Lower leg skin (tissue), 4 donors: ENCODE data around the gene ELP6. TPM values are rescaled to one million over a fixed set of nuclear protein-coding genes. Genes with fewer than 3 reads are reported as not detected.

ENCODE experiments used
- DNase-seq, 2 donors: peaks; one replicate each; pipeline ENCODE4 v3.0.0-alpha.2; 2019; ENCODE audit warnings: low spot score in 2 of 2
- H3K4me3 ChIP-seq: fragments of 200-600 bp; sonication (generic); 2 replicates; pipeline ENCODE4 v1.5.1; 2017; ENCODE audit warnings: mild to moderate bottlenecking, low read depth; ENCODE audit not compliant: poor library complexity, severe bottlenecking
- CTCF ChIP-seq, 3 donors: fragments of 450-650 bp; IDR thresholded peaks; one replicate each; pipeline ENCODE4 v1.5.1; 2016; ENCODE audit warnings: antibody characterized with exemption in 3 of 3, mild to moderate bottlenecking in 3 of 3, moderate library complexity in 2 of 3
- POLR2A ChIP-seq, 2 donors: fragments of 450-650 bp; IDR thresholded peaks; one replicate each; pipeline ENCODE4 v1.6.1; 2016 to 2017; ENCODE audit warnings: antibody characterized with exemption in 2 of 2, mild to moderate bottlenecking in 1 of 2, moderate library complexity in 1 of 2
- WGBS, 2 donors: methylation state at CpG; one replicate each; pipeline ENCODE4 v1.1.5; 2018; 5-methylcytosine and 5-hydroxymethylcytosine counted together
- intact Hi-C: fragments of 100-400 bp; cut with DNase I; formaldehyde crosslinking; loops from one replicate; pipeline ENCODE4 v1.15.0; 2023; ENCODE audit warnings: low total_unique reads
- total RNA-seq, 4 donors: library from RNA; depleted of rRNA; stranded (reverse); fragments of >200 nt; gene quantifications; one replicate each; pipeline ENCODE4 v1.1.0, GENCODE V29; 2016

The ELP6 gene
- total RNA-seq, 4 donors from 2014 or later, result 17.8 to 24.0 (median 19.4) TPM

DNA sequence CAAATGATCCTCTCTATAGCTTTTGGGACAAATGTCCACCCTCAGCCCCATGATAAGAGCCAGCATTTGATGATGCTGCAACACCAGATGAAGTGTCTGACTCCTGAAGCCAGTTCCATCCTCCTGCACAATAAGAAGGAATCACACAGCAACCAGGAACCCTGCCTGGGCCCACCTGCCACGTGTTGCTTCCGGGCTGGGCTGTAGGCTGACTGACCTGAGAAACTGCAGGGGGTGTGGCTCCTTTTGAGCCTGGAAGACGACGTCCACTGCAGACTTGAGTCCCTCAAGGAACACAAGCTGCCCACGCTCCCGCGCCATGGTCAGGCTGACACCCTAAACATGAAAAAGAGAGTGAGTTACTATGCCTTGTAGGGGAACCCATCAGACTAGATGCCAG is 9.4 kb downstream of the ELP6 start:
- TF ChIP-seq CTCF (IDR thresholded peaks at IDR 0.05) (no peak), POLR2A (IDR thresholded peaks at IDR 0.05) (no peak)
- WGBS, 2 donors, result 86 to 90% methylated on average over 7 of the region's 7 CpGs
- intact Hi-C loops, result no loop called here
- no peak for DNase-seq
- no peak overlapping the region for H3K4me3 ChIP-seq

- WGBS, 2 donors, result 97 to 98% methylated on average over 2 of the region's 2 CpGs
- no peak for DNase-seq
- intact Hi-C loops, result no loop called here
- H3K4me3 ChIP-seq, result no peak overlapping the region
- TF ChIP-seq POLR2A (IDR thresholded peaks at IDR 0.05) (no peak), CTCF (IDR thresholded peaks at IDR 0.05) (no peak)
These were observed 10.5 kb downstream of the ELP6 start for GRCh38 chr3:47503033-47503432.

GRCh38 chr3:47496892-47497291 is 16.6 kb downstream of the ELP6 start:
- TF ChIP-seq CTCF (IDR thresholded peaks at IDR 0.05), result no peak
- TF ChIP-seq POLR2A (IDR thresholded peaks at IDR 0.05), result no peak
- DNase-seq, result no peak
- no peak overlapping the region for H3K4me3 ChIP-seq
- intact Hi-C loops, result no loop called here

DNA sequence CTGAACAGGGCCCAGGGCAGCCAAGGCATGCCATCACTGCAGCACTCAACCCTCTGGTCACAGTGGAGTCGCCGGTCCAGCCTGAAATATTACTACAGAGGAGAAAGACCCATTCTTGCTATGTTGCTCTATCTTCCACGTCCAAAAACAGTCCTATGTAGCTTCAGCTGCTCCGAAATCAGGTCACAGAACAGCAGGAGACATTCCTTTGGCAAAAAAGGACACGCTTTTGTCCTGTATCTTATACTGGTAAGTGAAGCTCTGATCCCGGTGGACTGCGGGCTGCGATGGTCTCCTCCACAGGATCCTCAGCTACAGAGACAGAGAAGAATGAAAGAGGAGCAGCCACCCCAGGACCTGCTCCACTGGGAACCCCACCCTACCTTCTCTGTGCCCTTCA is 17.6 kb downstream of the ELP6 start:
- no peak for DNase-seq
- no peak overlapping the region for H3K4me3 ChIP-seq
- no peak for TF ChIP-seq POLR2A (IDR thresholded peaks at IDR 0.05)
- TF ChIP-seq CTCF (IDR thresholded peaks at IDR 0.05), result no peak
- 96 to 98% methylated on average over 8 of the region's 8 CpGs for WGBS, 2 donors
- intact Hi-C loops, result no loop called here

- 84 to 90% methylated on average over 4 of the region's 4 CpGs for WGBS, 2 donors
- intact Hi-C loops, result no loop called here
- DNase-seq, result no peak
- TF ChIP-seq CTCF (IDR thresholded peaks at IDR 0.05) (no peak), POLR2A (IDR thresholded peaks at IDR 0.05) (no peak)
- no peak overlapping the region for H3K4me3 ChIP-seq
These were observed 18.4 kb downstream of the ELP6 start for GRCh38 chr3:47495111-47495510.

DNA sequence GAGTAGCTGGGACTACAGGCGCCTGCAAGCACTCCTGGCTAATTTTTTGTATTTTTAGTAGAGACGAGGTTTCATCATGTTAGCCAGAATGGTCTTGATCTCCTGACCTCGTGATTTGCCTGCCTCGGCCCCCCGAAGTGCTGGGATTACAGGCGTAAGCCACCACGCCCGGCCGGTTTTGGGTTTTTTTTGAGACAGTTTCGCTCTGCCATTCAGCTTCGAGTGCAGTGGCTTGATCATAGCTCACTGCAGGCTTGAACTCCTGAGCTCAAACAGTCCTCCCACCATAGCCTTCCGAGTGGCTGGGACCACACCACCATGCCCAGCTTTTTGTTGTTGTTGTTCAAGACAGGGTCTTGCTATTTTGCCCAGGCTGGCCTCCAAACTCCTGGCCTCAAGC is 21.7 kb downstream of the ELP6 start:
- intact Hi-C loops, result no loop called here
- WGBS, 2 donors, result 83 to 96% methylated on average over 12 of the region's 12 CpGs
- no peak for TF ChIP-seq CTCF (IDR thresholded peaks at IDR 0.05)
- no peak for TF ChIP-seq POLR2A (IDR thresholded peaks at IDR 0.05)
- no peak overlapping the region for H3K4me3 ChIP-seq
- DNase-seq, result no peak
